Pons (tissue), 1 donor: Measurements from ENCODE around the gene ITPR2.
A peak's percentile ranks its signal among the peaks of the same experiment; 100 is the strongest.
"Not testable (repeated sequence)": the region's sequence is repeated elsewhere in the genome, so short reads cannot be mapped to it uniquely, and the experiment has no call there.

Experiments
- DNase-seq: peaks from one replicate; pipeline ENCODE4 v3.0.0-alpha.2; 2016; ENCODE audit warnings: low spot score

The ITPR2 gene

GRCh38 chr12:26832822-26833742, at the start of gene ITPR2:
Gene ITPR2 (minus strand): TSS chr12:26833194. CDS start chr12:26832781, 413 bp downstream.
- DNase-seq = peak; percentile 87

DNA sequence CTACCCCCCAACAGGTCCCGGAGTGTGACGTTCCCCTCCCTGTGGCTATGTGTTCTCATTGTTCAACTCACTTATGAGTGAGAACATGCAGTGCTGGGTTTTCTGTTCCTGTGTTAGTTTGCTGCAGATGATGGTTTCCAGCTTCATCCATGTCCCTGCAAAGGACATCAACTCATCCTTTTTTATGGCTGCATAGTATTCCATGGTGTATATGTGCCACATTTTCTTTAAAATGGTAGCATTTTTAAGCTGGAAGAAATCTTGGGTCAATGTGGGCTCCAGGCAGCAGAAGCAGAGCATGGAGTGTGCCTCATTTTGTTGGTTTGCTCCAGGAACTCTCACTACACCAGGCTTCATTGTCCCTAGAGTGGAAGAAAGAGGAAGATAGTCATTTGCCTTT, 47.6 kb upstream of the ITPR2 start:
- DNase-seq = no peak

GRCh38 chr12:26878661-26879119, 45.7 kb upstream of the ITPR2 start:
- DNase-seq = peak; percentile 29

- no peak for DNase-seq
These were observed 41.7 kb upstream of the ITPR2 start for GRCh38 chr12:26874501-26875296.

DNA sequence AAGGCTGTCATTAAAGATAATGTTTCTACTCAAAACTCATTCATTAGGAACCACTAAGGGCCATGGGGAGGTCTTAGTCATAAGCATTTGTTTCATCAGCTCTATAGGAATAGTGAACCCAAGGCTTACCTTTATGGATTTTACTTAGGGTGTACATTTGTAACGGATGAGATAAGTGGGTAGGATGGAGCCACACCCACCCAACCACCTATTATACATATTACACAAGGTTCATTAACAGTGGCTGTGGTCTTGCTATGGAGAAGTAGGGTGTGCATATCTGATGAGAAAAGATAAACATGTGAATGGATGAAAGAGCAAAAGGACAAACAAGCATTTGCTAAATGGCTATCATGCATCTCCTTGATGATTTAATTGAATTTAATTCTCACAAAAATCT, 39.6 kb upstream of the ITPR2 start:
- DNase-seq = no peak

- DNase-seq = no peak
These were observed 39.0 kb upstream of the ITPR2 start for GRCh38 chr12:26871985-26872384.

- DNase-seq = no peak
These were observed 37.8 kb upstream of the ITPR2 start for GRCh38 chr12:26870491-26871419.

DNA sequence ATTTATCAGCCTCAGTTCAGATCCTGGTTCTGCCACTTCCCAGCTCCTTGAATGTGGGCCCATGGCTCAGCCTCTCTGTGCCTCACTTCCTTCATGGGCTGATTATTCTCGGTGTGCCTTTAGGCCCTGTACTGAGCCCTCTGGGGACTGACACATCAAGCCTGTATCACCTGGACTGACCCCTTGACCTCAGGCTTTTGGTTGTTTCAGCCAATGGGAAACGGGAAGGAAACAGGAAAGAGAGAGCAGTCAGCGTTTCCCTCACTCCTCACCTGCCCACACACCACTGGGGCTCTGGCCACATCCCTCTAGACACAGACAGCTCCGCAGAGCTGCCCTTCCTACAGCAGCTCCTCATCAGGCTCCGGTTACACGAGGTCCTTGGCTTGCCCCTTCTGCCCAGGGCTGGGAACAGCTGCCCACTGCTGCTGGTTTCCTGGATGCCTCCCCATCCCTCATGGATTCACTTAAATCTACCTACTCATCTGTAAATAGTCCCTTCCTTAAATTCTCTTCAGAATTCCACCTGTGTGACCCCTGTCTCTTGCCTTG, 37.0 kb upstream of the ITPR2 start:
- DNase-seq = no peak

GRCh38 chr12:26869104-26869494, 36.1 kb upstream of the ITPR2 start:
- DNase-seq = no peak

DNA sequence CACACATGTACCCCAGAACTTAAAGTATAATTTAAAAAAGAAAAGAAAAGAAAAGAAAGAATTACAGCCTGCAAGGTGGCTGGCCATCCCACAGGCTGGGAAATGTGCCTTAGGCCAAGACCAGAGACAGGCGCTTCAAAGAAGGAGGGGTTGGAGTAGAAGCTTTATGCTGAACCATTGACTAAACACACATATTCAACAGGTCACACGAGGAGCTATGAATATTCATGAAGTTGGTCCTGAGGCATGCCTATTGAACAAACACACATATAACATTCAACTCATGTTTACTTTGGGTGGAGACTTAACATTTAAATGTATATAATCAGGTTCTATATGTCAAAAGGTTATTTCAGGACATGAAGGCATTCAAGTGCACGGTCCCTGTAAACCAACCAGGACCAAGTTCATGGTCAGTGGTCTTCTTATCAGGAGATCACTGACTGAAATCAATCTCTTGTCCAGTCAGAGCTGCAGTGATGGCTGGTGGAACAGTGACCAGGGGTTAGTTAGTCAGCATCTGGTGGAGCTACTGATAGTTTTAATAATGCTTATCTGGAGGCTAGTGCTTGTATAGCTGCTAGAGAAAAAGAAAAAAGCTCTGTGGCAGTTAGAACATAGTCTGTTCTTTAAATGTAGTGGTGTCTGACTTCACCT, 35.6 kb upstream of the ITPR2 start:
- DNase-seq = no peak

DNA sequence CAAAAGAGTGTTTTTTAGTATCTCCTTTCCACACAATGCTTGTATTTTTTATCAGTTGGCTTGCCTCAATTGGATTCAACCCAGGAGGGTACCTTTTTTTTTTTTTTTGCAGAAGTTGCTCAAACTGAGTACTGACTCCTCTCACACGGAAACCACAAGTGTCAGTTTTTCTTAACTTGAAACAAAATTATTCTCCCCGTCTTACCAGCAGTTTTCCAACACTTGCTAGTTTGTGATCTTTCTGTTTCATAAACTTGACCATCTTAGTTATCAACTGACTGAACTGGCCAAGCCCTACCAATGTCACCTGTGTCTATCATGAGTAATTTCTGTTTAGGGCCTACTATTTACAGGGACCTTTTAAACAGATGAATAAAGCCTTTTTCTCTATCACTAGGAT, 34.1 kb upstream of the ITPR2 start:
- no peak for DNase-seq

GRCh38 chr12:26863515-26863914, 30.5 kb upstream of the ITPR2 start:
- DNase-seq = no peak

DNA sequence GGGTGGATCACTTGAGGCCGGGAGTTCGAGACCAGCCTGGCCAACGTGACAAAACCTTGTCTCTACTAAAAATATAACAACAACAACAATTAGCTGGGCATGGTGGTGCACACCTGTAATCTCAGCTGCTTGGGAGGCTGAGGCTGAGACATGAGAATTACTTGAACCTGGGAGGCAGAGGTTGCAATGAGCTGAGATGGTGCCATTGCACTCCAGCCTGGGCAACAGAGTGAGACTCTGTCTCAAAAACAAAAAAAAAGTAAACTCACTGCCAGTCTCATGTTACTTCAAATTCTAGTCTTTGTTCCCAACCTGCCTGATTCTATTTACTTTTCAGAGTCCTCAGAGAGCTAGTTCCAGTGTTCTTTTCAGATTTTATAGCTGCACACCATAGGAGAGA, 29.8 kb upstream of the ITPR2 start:
- not testable (repeated sequence) for DNase-seq

DNA sequence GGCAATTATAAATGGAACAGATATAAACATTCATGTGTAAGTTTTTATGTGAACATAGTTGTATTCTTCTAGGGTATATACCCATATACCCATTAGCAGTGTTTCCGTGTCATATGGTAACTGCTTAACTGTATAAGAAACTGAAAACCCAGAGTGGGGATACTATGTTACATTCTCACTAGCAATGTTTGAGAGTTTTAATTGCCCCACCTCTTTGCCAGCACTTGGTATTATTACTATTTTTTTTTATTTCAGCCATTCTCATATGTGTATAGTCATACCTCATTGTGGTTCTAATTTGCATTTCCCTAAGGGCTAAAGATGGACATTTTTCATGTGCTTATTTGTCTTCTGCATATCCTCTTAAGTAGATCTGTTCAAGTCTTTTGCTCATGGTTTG, 28.7 kb upstream of the ITPR2 start:
- DNase-seq = no peak

- DNase-seq = no peak
These were observed 24.6 kb upstream of the ITPR2 start for GRCh38 chr12:26857465-26858176.

- no peak for DNase-seq
These were observed 22.3 kb upstream of the ITPR2 start for GRCh38 chr12:26855337-26855736.

DNA sequence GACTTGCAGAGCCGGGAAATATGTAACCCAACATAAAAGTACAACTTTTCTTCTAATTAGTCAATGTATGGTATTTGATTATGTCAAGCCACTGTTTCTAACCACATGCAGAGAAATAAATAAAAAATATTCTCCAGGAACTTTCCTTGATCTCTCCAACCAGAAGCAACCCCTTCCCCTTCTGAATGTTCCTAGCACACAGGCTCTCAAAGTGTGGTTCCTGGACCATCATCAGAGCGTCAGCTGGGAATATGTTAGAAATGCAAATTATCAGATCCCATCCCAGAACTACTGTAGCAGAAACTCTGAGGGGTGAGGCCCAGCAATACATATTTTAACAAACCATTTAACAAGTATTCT, 21.0 kb upstream of the ITPR2 start:
- no peak for DNase-seq

DNA sequence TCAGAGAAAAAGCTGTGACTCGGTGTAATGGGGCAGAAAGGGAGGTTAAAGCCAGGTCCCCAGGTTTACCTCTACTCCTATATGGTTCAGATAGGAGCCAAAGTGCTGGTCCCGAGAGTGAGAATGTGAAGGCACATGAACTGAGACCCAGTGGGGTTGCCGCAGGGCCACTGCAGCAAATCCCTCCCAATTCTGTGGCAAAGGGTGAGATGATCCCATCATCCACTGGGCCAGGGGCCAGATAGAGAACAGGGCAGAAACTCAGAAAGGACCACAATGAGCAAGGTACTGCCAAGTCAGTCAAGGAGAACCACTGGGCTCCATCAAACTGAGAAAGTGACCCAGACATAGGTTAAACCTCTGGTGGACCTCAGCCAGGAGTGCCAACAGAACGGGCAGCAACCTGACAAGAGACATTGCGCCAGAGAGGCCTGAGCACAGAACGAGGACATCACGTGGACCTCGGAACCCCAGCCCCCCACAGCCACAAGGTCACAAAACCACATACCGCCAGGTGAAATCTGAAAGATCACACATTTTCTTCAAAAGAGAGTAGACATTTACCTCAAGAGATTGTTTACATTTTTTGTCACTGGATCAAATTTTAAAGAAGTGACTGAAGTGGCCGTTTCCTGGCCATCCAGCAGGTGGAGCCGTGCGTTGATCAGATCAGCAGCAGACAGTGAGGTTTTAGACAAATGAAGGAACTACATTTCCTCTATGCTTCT, 20.5 kb upstream of the ITPR2 start:
- DNase-seq = peak; percentile 75

GRCh38 chr12:26851031-26851809, 18.2 kb upstream of the ITPR2 start:
- no peak for DNase-seq
